ENCODE results near the gene DGKQ. TPM values are rescaled to one million over a fixed set of nuclear protein-coding genes. Genes with fewer than 3 reads are reported as not detected.

DGKQ gene
- total and polyA plus RNA-seq, 2 experiments from 2014 or later, result 4.0 to 22.4 TPM

- Mint-ChIP-seq H3K36me3 (ENCODE audit: low read depth) (no peaks in the 10 kb centered on the region), H3K27ac (no peak overlapping the region), H3K4me1 (peaks cover 2% of the 10 kb centered on the region; the same call in 1 of the 3 replicates), H3K27me3 (ENCODE audit: insufficient read depth, low read depth, poor library complexity) (peaks cover 23% of the 10 kb centered on the region), H3K9me3 (no peaks in the 10 kb centered on the region), H3K4me3 (no peak overlapping the region)
- Histone ChIP-seq H4K20me1 (replicated peaks; ENCODE audit: insufficient read depth) (no peaks in the 10 kb centered on the region), H2AFZ (no peak overlapping the region), H3K27me3 (ENCODE audit: insufficient read depth) (peaks cover 17% of the 10 kb centered on the region), H3F3A (replicated peaks; ENCODE audit: low read depth) (peaks cover 9% of the 10 kb centered on the region; the same call in 1 of the 2 replicates), H3K9me2 (ENCODE audit: insufficient read depth) (no peaks in the 10 kb centered on the region), H3K4me2 (no peak overlapping the region), H3K27ac (ENCODE audit: low read depth) (no peak overlapping the region), H3K4me3 (no peak overlapping the region), H3K4me1 (ENCODE audit: insufficient read depth) (peaks cover 16% of the 10 kb centered on the region), H3K36me3 (ENCODE audit: insufficient read depth) (no peaks in the 10 kb centered on the region), H3K79me2 (replicated peaks; ENCODE audit: insufficient read depth) (no peaks in the 10 kb centered on the region)
- ATAC-seq (no peak), DNase-seq (ENCODE audit: low spot score) (no peak)
- TF ChIP-seq EZH2phosphoT487 (IDR thresholded peaks at IDR 0.05; ENCODE audit: unreplicated experiment) (no peak), CREB1 (CRISPR knock-in tag; IDR thresholded peaks at IDR 0.05; ENCODE audit: low read depth) (no peak), EZH2 (IDR thresholded peaks at IDR 0.05; ENCODE audit: low read depth, unreplicated experiment) (no peak), STAT1 (IDR thresholded peaks at IDR 0.05; ENCODE audit: unreplicated experiment) (no peak), POLR2AphosphoS5 (IDR thresholded peaks at IDR 0.05; ENCODE audit: low read depth) (no peak), ZNF331 (CRISPR knock-in tag; IDR thresholded peaks at IDR 0.05; ENCODE audit: low read depth) (no peak), ETS1 (IDR thresholded peaks at IDR 0.05) (no peak), ZNF114 (CRISPR knock-in tag; IDR thresholded peaks at IDR 0.05) (no peak), ZNF462 (CRISPR knock-in tag; IDR thresholded peaks at IDR 0.05) (no peak), NANOG (IDR thresholded peaks at IDR 0.05; ENCODE audit: borderline replicate concordance) (no peak), JUNB (IDR thresholded peaks at IDR 0.05; ENCODE audit: unreplicated experiment) (no peak)
- TF ChIP-seq, protein P1, sequence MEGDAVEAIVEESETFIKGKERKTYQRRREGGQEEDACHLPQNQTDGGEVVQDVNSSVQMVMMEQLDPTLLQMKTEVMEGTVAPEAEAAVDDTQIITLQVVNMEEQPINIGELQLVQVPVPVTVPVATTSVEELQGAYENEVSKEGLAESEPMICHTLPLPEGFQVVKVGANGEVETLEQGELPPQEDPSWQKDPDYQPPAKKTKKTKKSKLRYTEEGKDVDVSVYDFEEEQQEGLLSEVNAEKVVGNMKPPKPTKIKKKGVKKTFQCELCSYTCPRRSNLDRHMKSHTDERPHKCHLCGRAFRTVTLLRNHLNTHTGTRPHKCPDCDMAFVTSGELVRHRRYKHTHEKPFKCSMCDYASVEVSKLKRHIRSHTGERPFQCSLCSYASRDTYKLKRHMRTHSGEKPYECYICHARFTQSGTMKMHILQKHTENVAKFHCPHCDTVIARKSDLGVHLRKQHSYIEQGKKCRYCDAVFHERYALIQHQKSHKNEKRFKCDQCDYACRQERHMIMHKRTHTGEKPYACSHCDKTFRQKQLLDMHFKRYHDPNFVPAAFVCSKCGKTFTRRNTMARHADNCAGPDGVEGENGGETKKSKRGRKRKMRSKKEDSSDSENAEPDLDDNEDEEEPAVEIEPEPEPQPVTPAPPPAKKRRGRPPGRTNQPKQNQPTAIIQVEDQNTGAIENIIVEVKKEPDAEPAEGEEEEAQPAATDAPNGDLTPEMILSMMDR (conservative IDR thresholded peaks at IDR 0.05; ENCODE audit: low read depth in 2 of 2), result no peak
- TF ChIP-seq, protein P2, sequence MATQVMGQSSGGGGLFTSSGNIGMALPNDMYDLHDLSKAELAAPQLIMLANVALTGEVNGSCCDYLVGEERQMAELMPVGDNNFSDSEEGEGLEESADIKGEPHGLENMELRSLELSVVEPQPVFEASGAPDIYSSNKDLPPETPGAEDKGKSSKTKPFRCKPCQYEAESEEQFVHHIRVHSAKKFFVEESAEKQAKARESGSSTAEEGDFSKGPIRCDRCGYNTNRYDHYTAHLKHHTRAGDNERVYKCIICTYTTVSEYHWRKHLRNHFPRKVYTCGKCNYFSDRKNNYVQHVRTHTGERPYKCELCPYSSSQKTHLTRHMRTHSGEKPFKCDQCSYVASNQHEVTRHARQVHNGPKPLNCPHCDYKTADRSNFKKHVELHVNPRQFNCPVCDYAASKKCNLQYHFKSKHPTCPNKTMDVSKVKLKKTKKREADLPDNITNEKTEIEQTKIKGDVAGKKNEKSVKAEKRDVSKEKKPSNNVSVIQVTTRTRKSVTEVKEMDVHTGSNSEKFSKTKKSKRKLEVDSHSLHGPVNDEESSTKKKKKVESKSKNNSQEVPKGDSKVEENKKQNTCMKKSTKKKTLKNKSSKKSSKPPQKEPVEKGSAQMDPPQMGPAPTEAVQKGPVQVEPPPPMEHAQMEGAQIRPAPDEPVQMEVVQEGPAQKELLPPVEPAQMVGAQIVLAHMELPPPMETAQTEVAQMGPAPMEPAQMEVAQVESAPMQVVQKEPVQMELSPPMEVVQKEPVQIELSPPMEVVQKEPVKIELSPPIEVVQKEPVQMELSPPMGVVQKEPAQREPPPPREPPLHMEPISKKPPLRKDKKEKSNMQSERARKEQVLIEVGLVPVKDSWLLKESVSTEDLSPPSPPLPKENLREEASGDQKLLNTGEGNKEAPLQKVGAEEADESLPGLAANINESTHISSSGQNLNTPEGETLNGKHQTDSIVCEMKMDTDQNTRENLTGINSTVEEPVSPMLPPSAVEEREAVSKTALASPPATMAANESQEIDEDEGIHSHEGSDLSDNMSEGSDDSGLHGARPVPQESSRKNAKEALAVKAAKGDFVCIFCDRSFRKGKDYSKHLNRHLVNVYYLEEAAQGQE (IDR thresholded peaks at IDR 0.05; ENCODE audit: unreplicated experiment), result no peak
Measured at GRCh38 chr4:988726-989721, 15.7 kb upstream of the DGKQ start.

All from GM23338 (cell line).